K562 (cell line): ENCODE measurements around the gene SLC26A8. TPM values are rescaled to one million over a fixed set of nuclear protein-coding genes. Genes with fewer than 3 reads are reported as not detected.
A peak's percentile ranks its signal among the peaks of the same experiment; 100 is the strongest.

Source experiments
- ARNT ChIP-seq, 2 experiments: fragments of 450-650 bp; IDR thresholded peaks; 2 replicates each; pipeline ENCODE4 v1.6.1; 2016; ENCODE audit warnings: mild to moderate bottlenecking in 1 of 2
- ATF3 ChIP-seq, 2 experiments: fragments of 450-650 bp in 1 of 2; sonication (generic) in 1 of 2; formaldehyde crosslinking in 1 of 2; IDR thresholded peaks in 1 of 2; conservative IDR thresholded peaks in 1 of 2; 2 replicates each; pipeline versions ENCODE4 v1.6.1 to v1.8.1; 2016 to 2023; ENCODE audit warnings: mild to moderate bottlenecking in 2 of 2, moderate library complexity in 2 of 2, inconsistent platforms in 1 of 2, missing genetic modification reagents in 1 of 2
- CC2D1A ChIP-seq: fragments of 450-650 bp; IDR thresholded peaks from 2 replicates; pipeline ENCODE4 v1.6.1; 2017; ENCODE audit warnings: mild to moderate bottlenecking
- CHD1 ChIP-seq: fragments of 200-600 bp; sonication (generic); IDR thresholded peaks from one replicate; pipeline ENCODE4 v1.6.1; 2012; ENCODE audit warnings: mild to moderate bottlenecking, moderate library complexity, low read length, inconsistent platforms
- COPS2 ChIP-seq: fragments of 450-650 bp; conservative IDR thresholded peaks from 2 replicates; pipeline ENCODE4 v1.6.1; 2016; ENCODE audit warnings: mild to moderate bottlenecking, moderate library complexity
- EGR1 ChIP-seq: fragments of 450-650 bp; conservative IDR thresholded peaks from 2 replicates; pipeline ENCODE4 v1.6.1; 2017; ENCODE audit warnings: mild to moderate bottlenecking
- LCOR ChIP-seq: sonication (generic); formaldehyde crosslinking; IDR thresholded peaks from 2 replicates; pipeline ENCODE4 v1.8.0; 2022; ENCODE audit warnings: mild to moderate bottlenecking, missing genetic modification reagents
- MCM7 ChIP-seq, 2 experiments: fragments of 450-650 bp; IDR thresholded peaks; 2 replicates each; pipeline ENCODE4 v1.6.1; 2016 to 2018
- MED1 ChIP-seq: sonication (generic); formaldehyde crosslinking; IDR thresholded peaks from 2 replicates; pipeline ENCODE4 v1.8.1; 2023; ENCODE audit warnings: missing genetic modification reagents, borderline replicate concordance
- NFATC3 ChIP-seq: fragments of 450-650 bp; IDR thresholded peaks from 2 replicates; pipeline ENCODE4 v1.6.1; 2017; ENCODE audit warnings: mild to moderate bottlenecking
- PHF21A ChIP-seq: fragments of 450-650 bp; IDR thresholded peaks from 2 replicates; pipeline ENCODE4 v1.6.1; 2017; ENCODE audit warnings: low read depth, borderline replicate concordance
- PPARD ChIP-seq: fragments of 250-450 bp; sonication (Bioruptor Pico); IDR thresholded peaks from 2 replicates; pipeline ENCODE4 v1.8.0; 2022; ENCODE audit warnings: inconsistent platforms, mild to moderate bottlenecking, moderate library complexity
- PREB ChIP-seq: sonication (generic); formaldehyde crosslinking; IDR thresholded peaks from 2 replicates; pipeline ENCODE4 v1.8.1; 2023; ENCODE audit warnings: mild to moderate bottlenecking, missing genetic modification reagents
- PTBP1 ChIP-seq: fragments of 200-400 bp; formaldehyde crosslinking; IDR thresholded peaks from 2 replicates; pipeline ENCODE4 v1.6.1; 2017; ENCODE audit warnings: low read depth, low read length
- RFX5 ChIP-seq: IDR thresholded peaks from 2 replicates; pipeline ENCODE4 v1.6.1; 2011; ENCODE audit warnings: low read depth, mild to moderate bottlenecking, improper control_type of control experiment, low read length
- SMAD3 ChIP-seq: fragments of 450-650 bp; formaldehyde crosslinking; conservative IDR thresholded peaks from 2 replicates; pipeline ENCODE4 v1.4.0; 2020; ENCODE audit warnings: mild to moderate bottlenecking
- SMARCE1 ChIP-seq: fragments of 450-650 bp; IDR thresholded peaks from 2 replicates; pipeline ENCODE4 v1.7.1; 2016; ENCODE audit warnings: mild to moderate bottlenecking
- SOX6 ChIP-seq: fragments of 450-650 bp; IDR thresholded peaks from 2 replicates; pipeline ENCODE4 v1.6.1; 2014; ENCODE audit warnings: mild to moderate bottlenecking
- SP2 ChIP-seq: IDR thresholded peaks from 2 replicates; pipeline ENCODE4 v1.6.1; 2011; ENCODE audit warnings: mild to moderate bottlenecking, low read depth, low read length, moderate library complexity; ENCODE audit not compliant: poor library complexity, severe bottlenecking; ENCODE audit errors: extremely low read depth
- SRSF9 ChIP-seq: fragments of 200-400 bp; formaldehyde crosslinking; IDR thresholded peaks from 2 replicates; pipeline ENCODE4 v1.6.1; 2017; ENCODE audit warnings: low read depth, low read length, borderline replicate concordance
- TFE3 ChIP-seq: fragments of 450-650 bp; formaldehyde crosslinking; IDR thresholded peaks from 2 replicates; pipeline ENCODE4 v1.4.0; 2020; ENCODE audit warnings: mild to moderate bottlenecking, mixed read lengths
- ZBED1 ChIP-seq: IDR thresholded peaks from 2 replicates; pipeline ENCODE4 v1.6.1; 2014
- ZEB2 ChIP-seq: fragments of 450-650 bp; IDR thresholded peaks from 2 replicates; pipeline ENCODE4 v1.6.1; 2016
- ZNF146 ChIP-seq: IDR thresholded peaks from one replicate; pipeline ENCODE4 v1.6.1; 2018; ENCODE audit warnings: missing compliant biosample characterization; ENCODE audit not compliant: unreplicated experiment
- ZNF212 ChIP-seq: fragments of 450-650 bp; formaldehyde crosslinking; IDR thresholded peaks from 2 replicates; pipeline ENCODE4 v1.4.0; 2020; ENCODE audit warnings: mild to moderate bottlenecking
- ZNF23 ChIP-seq: fragments of 250-450 bp; sonication (Bioruptor Pico); IDR thresholded peaks from 2 replicates; pipeline ENCODE4 v1.4.0; 2020; ENCODE audit warnings: mild to moderate bottlenecking
- ZNF436 ChIP-seq: fragments of 250-450, 450-650 bp; sonication (Bioruptor Pico); formaldehyde crosslinking; IDR thresholded peaks from 2 replicates; pipeline ENCODE4 v1.7.0; 2020; ENCODE audit warnings: mild to moderate bottlenecking
- ZNF586 ChIP-seq: fragments of 450-650 bp; formaldehyde crosslinking; conservative IDR thresholded peaks from 2 replicates; pipeline ENCODE4 v1.4.0; 2020; ENCODE audit warnings: mild to moderate bottlenecking, moderate library complexity
- ZNF76 ChIP-seq: fragments of 250-450 bp; sonication (Bioruptor Pico); IDR thresholded peaks from 2 replicates; pipeline ENCODE4 v1.4.0; 2020; ENCODE audit warnings: mild to moderate bottlenecking, moderate library complexity, borderline replicate concordance
- polyA plus RNA-seq, 8 experiments: library from polyadenylated mRNA; depleted of rRNA in 4 of 8; stranded (reverse) in 5 of 8; unstranded in 3 of 8; fragments of >200 nt; fragmentation: Nextera tagmentation in 2 of 8; fragmentation: Illumina TruSeq in 1 of 8; extraction: Ambion mirVana in 2 of 8; extraction: Trizol in 1 of 8; gene quantifications; 2 replicates each; pipeline versions ENCODE4 v1.2.1 to v1.2.3, GENCODE V29; 2011 to 2014; ENCODE audit warnings: inconsistent platforms in 1 of 8, missing spikeins in 1 of 8
- total RNA-seq, 7 experiments: library from RNA; depleted of rRNA in 6 of 7; stranded (reverse); fragments of >200 nt in 6 of 7; fragmentation: Illumina TruSeq in 2 of 7; extraction: Trizol in 2 of 7; gene quantifications; 2 replicates each; pipeline versions ENCODE4 v1.2.1 to v1.2.3, GENCODE V29; 2011 to 2021; ENCODE audit warnings: low replicate concordance in 1 of 7

Gene SLC26A8
- total and polyA plus RNA-seq, 9 of the 15 experiments (the other 6 are each of a cell fraction or from before 2014, with no cell fraction given), result not detected

- no peak for TF ChIP-seq ZNF76 (CRISPR knock-in tag)
- TF ChIP-seq TFE3, result no peak
- TF ChIP-seq NFATC3, result peak; percentile 36; the same call in 1 of the 2 replicates
- TF ChIP-seq SP2, result no peak
- TF ChIP-seq PPARD (CRISPR knock-in tag), result no peak
- TF ChIP-seq MCM7 (IDR thresholded peaks at IDR 0.05), result no peak
- TF ChIP-seq MED1 (CRISPR knock-in tag), result no peak
- TF ChIP-seq SRSF9, result no peak
- TF ChIP-seq ZNF212 (CRISPR knock-in tag), result no peak
- TF ChIP-seq SMAD3 (CRISPR knock-in tag), result 0 out of 2 replicates have a peak, but pooled peaks have one; percentile 47
- TF ChIP-seq COPS2, result no peak
- no peak for TF ChIP-seq ZNF436 (CRISPR knock-in tag)
- peak; percentile 96 for TF ChIP-seq SMARCE1
- no peak for TF ChIP-seq PTBP1
- no peak for TF ChIP-seq ZBED1
- peak; percentile 50; the same call in 1 of the 2 replicates for TF ChIP-seq CC2D1A
- TF ChIP-seq SOX6, result peak; percentile 82
- TF ChIP-seq ZEB2, result peak; percentile 46; the same call in 1 of the 2 replicates
- TF ChIP-seq ATF3 (IDR thresholded peaks at IDR 0.05), result peak; percentile 37; the same call in 1 of the 2 replicates
- no peak for TF ChIP-seq ATF3 (CRISPR knock-in tag; conservative IDR thresholded peaks at IDR 0.05)
- no peak for TF ChIP-seq RFX5
- TF ChIP-seq PREB, result no peak
- TF ChIP-seq ZNF23, result no peak
- peak; percentile 45 to 85; a peak in 3 of 4 replicates for TF ChIP-seq ARNT (IDR thresholded peaks at IDR 0.05)
- no peak for TF ChIP-seq CHD1
- no peak for TF ChIP-seq EGR1
- TF ChIP-seq PHF21A, result no peak
- no peak for TF ChIP-seq ZNF146 (CRISPR knock-in tag)
- no peak for TF ChIP-seq LCOR (CRISPR knock-in tag)
- TF ChIP-seq ZNF586 (CRISPR knock-in tag), result no peak
Observed at GRCh38 chr6:36025260-36025931, 955 bp upstream of the SLC26A8 start (continued).
